Liver (tissue), 9 donors: ENCODE data around the gene AJAP1. TPM values are rescaled to one million over a fixed set of nuclear protein-coding genes. Genes with fewer than 3 reads are reported as not detected.
A peak's percentile ranks its signal among the peaks of the same experiment; 100 is the strongest.

Experiments
- DNase-seq: peaks from one replicate; pipeline ENCODE4 v3.0.0-alpha.2; 2017; ENCODE audit warnings: low spot score
- H3K27ac ChIP-seq, 2 donors: one replicate each; pipeline ENCODE4 v1.7.0; 2013; ENCODE audit warnings: inconsistent platforms in 2 of 2, low read length in 2 of 2, control low read depth in 1 of 2, low read depth in 1 of 2, mild to moderate bottlenecking in 1 of 2
- H3K27me3 ChIP-seq, 4 donors: one replicate each; pipeline versions ENCODE4 v1.6.1 to v1.7.0; 2013; ENCODE audit warnings: low read length in 3 of 4, inconsistent platforms in 1 of 4, mild to moderate bottlenecking in 1 of 4, moderate library complexity in 1 of 4; ENCODE audit not compliant: control insufficient read depth in 4 of 4, insufficient read depth in 4 of 4
- H3K36me3 ChIP-seq, 4 donors: one replicate each; pipeline versions ENCODE4 v1.6.1 to v1.7.0; 2013; ENCODE audit warnings: low read length in 3 of 4, mild to moderate bottlenecking in 3 of 4, low read depth in 1 of 4, moderate library complexity in 1 of 4; ENCODE audit not compliant: control insufficient read depth in 4 of 4, insufficient read depth in 3 of 4
- H3K4me1 ChIP-seq, 4 donors: one replicate each; pipeline versions ENCODE4 v1.6.1 to v1.7.0; 2013; ENCODE audit warnings: low read length in 3 of 4, mild to moderate bottlenecking in 3 of 4, moderate library complexity in 1 of 4; ENCODE audit not compliant: control insufficient read depth in 4 of 4, insufficient read depth in 4 of 4
- H3K4me3 ChIP-seq, 3 donors: one replicate each; pipeline versions ENCODE4 v1.6.1 to v1.7.0; 2013; ENCODE audit warnings: low read length in 3 of 3, control low read depth in 1 of 3, low read depth in 1 of 3, mild to moderate bottlenecking in 1 of 3
- H3K9ac ChIP-seq, 2 donors: one replicate each; pipeline ENCODE4 v1.7.0; 2013; ENCODE audit warnings: low read length in 2 of 2, mild to moderate bottlenecking in 2 of 2, moderate library complexity in 2 of 2, control low read depth in 1 of 2, low read depth in 1 of 2
- H3K9me3 ChIP-seq, 4 donors: one replicate each; pipeline versions ENCODE4 v1.6.1 to v1.7.0; 2013; ENCODE audit warnings: low read length in 3 of 4; ENCODE audit not compliant: control insufficient read depth in 4 of 4
- ATF3 ChIP-seq: IDR thresholded peaks from 2 replicates; pipeline ENCODE4 v1.6.1; 2016; ENCODE audit warnings: antibody characterized with exemption
- CTCF ChIP-seq: fragments of 150-350 bp; IDR thresholded peaks from 2 replicates; pipeline ENCODE4 v1.5.1; 2017; ENCODE audit warnings: improper control_type of control experiment, low read depth, low read length; ENCODE audit not compliant: missing input control
- EGR1 ChIP-seq, 2 donors: IDR thresholded peaks; 2 replicates each; pipeline ENCODE4 v1.6.1; 2016 to 2018; ENCODE audit warnings: antibody characterized with exemption in 2 of 2, low read depth in 2 of 2
- FOXA1 ChIP-seq: IDR thresholded peaks from 2 replicates; pipeline ENCODE4 v1.6.1; 2016; ENCODE audit warnings: antibody characterized with exemption
- FOXA2 ChIP-seq: IDR thresholded peaks from 2 replicates; pipeline ENCODE4 v1.6.1; 2016; ENCODE audit warnings: antibody characterized with exemption
- GABPA ChIP-seq, 2 donors: IDR thresholded peaks in 1 of 2; conservative IDR thresholded peaks in 1 of 2; 2 replicates each; pipeline ENCODE4 v1.6.1; 2016; ENCODE audit warnings: antibody characterized with exemption in 2 of 2, mild to moderate bottlenecking in 1 of 2, moderate library complexity in 1 of 2
- HNF4A ChIP-seq, 2 donors: conservative IDR thresholded peaks; 2 replicates each; pipeline ENCODE4 v1.6.1; 2016; ENCODE audit warnings: antibody characterized with exemption in 2 of 2, mild to moderate bottlenecking in 2 of 2
- HNF4G ChIP-seq: IDR thresholded peaks from 2 replicates; pipeline ENCODE4 v1.6.1; 2016; ENCODE audit warnings: antibody characterized with exemption
- JUND ChIP-seq, 2 donors: IDR thresholded peaks; 2 replicates each; pipeline ENCODE4 v1.6.1; 2016; ENCODE audit warnings: antibody characterized with exemption in 2 of 2
- MAX ChIP-seq: IDR thresholded peaks from 2 replicates; pipeline ENCODE4 v1.6.1; 2016; ENCODE audit warnings: antibody characterized with exemption
- NR2F2 ChIP-seq: IDR thresholded peaks from 2 replicates; pipeline ENCODE4 v1.6.1; 2016; ENCODE audit warnings: antibody characterized with exemption
- RAD21 ChIP-seq, 2 donors: IDR thresholded peaks; 2 replicates each; pipeline ENCODE4 v1.6.1; 2016; ENCODE audit warnings: antibody characterized with exemption in 2 of 2, mild to moderate bottlenecking in 2 of 2
- RXRA ChIP-seq, 2 donors: IDR thresholded peaks; 2 replicates each; pipeline ENCODE4 v1.6.1; 2017 to 2018; ENCODE audit warnings: antibody characterized with exemption in 2 of 2, mild to moderate bottlenecking in 1 of 2
- SP1 ChIP-seq: IDR thresholded peaks from 2 replicates; pipeline ENCODE4 v1.6.1; 2018; ENCODE audit warnings: antibody characterized with exemption, mild to moderate bottlenecking
- TAF1 ChIP-seq: conservative IDR thresholded peaks from 2 replicates; pipeline ENCODE4 v1.6.1; 2016; ENCODE audit warnings: antibody characterized with exemption, mild to moderate bottlenecking
- YY1 ChIP-seq: IDR thresholded peaks from 2 replicates; pipeline ENCODE4 v1.6.1; 2016; ENCODE audit warnings: antibody characterized with exemption, mild to moderate bottlenecking
- WGBS: extraction: QIAGEN DNeasy Blood & Tissue Kit; methylation state at CpG from one replicate; pipeline ENCODE4 v1.1.7; 2013; 5-methylcytosine and 5-hydroxymethylcytosine counted together
- polyA plus RNA-seq, 2 donors: library from polyadenylated mRNA; stranded (reverse) in 1 of 2; unstranded in 1 of 2; fragments of 200-250 nt in 1 of 2; fragments of >200 nt in 1 of 2; fragmentation: Nextera tagmentation in 1 of 2; extraction: Ambion mirVana in 1 of 2; gene quantifications; one replicate each; pipeline versions ENCODE4 v1.2.1 to v1.2.3, GENCODE V29; 2013 to 2015
- total RNA-seq, 2 donors: library from RNA; depleted of rRNA; stranded (reverse); fragments of >200 nt; gene quantifications; one replicate each; pipeline ENCODE4 v1.2.3, GENCODE V29; 2014
- TF ChIP-seq, protein P1 (sequence below): IDR thresholded peaks from 2 replicates; pipeline ENCODE4 v1.6.1; 2016; ENCODE audit warnings: antibody characterized with exemption
- TF ChIP-seq, protein P2 (sequence below): IDR thresholded peaks from 2 replicates; pipeline ENCODE4 v1.6.1; 2016; ENCODE audit warnings: antibody characterized with exemption, mild to moderate bottlenecking
- donor health status: healthy.
- donor health status: healthy.
- donor health status: healthy.
- donor health status: healthy.
- donor health status: healthy.

AJAP1 gene
- total and polyA plus RNA-seq, 4 donors = under 0.01 to 0.21 (median 0.08) TPM; not detected in 1

DNA sequence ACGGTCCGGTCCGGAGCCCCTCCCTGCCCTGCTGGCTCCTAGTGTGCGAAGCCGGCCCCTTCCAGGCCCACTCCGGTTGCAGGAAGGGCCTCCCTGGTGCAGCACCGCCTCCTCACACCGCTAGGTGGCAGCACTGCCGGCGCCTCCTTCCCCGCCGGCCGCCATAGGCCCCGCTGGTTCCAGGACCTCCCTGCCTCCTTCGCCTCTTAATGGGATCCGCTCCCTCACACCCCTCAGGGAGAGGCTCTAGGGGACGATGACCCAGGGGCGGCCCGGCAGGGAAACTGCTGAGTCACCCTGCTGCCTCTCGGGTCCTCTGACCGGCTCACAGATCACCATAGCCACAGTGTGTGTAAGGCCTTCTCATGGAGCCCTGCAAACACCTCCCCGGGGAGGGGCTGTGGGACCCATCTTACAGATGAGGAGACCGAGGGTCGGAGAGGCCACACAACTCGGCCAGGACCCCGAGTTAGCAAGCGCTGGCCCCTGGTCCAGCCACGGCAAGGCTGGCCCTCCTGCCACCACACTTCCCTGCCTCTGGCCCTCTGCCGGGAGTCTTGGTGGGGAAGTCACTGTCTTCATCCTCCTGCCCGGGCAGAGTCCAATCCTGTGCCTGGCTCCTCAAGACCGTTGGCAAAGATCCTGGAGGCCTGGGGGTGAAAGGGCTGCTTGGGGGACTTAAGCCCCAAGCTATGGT is 1.6 kb upstream of the AJAP1 start:
- WGBS = 17% methylated on average over 31 of the region's 31 CpGs
- no peak for TF ChIP-seq RXRA (IDR thresholded peaks at IDR 0.05)
- TF ChIP-seq TAF1 = no peak
- no peak for TF ChIP-seq SP1
- TF ChIP-seq GABPA (IDR thresholded peaks at IDR 0.05 in 1 of 2, conservative IDR thresholded peaks at IDR 0.05 in 1 of 2) = no peak
- peak; percentile 83 for TF ChIP-seq CTCF
- TF ChIP-seq RAD21 (IDR thresholded peaks at IDR 0.05) = peak; percentile 54 to 76
- TF ChIP-seq MAX = no peak
- TF ChIP-seq, protein P1, sequence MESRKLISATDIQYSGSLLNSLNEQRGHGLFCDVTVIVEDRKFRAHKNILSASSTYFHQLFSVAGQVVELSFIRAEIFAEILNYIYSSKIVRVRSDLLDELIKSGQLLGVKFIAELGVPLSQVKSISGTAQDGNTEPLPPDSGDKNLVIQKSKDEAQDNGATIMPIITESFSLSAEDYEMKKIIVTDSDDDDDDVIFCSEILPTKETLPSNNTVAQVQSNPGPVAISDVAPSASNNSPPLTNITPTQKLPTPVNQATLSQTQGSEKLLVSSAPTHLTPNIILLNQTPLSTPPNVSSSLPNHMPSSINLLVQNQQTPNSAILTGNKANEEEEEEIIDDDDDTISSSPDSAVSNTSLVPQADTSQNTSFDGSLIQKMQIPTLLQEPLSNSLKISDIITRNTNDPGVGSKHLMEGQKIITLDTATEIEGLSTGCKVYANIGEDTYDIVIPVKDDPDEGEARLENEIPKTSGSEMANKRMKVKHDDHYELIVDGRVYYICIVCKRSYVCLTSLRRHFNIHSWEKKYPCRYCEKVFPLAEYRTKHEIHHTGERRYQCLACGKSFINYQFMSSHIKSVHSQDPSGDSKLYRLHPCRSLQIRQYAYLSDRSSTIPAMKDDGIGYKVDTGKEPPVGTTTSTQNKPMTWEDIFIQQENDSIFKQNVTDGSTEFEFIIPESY = no peak
- TF ChIP-seq ATF3 = no peak
- no peak for TF ChIP-seq HNF4G
- no peak for TF ChIP-seq EGR1 (IDR thresholded peaks at IDR 0.05; ENCODE audit: low read depth in 2 of 2)
- no peak for TF ChIP-seq FOXA1
- TF ChIP-seq YY1 = no peak
- no peak for TF ChIP-seq JUND (IDR thresholded peaks at IDR 0.05)
- Histone ChIP-seq H3K4me1 (peaks cover 0 to 8% (median 4%) of the 10 kb centered on the region in 4 donors), H3K36me3 (no peaks in the 10 kb centered on the region), H3K27me3 (peaks cover 4 to 20% (median 6%) of the 10 kb centered on the region in 4 donors), H3K27ac (no peak overlapping the region), H3K9ac (no peak overlapping the region), H3K4me3 (no peak overlapping the region), H3K9me3 (no peaks in the 10 kb centered on the region)
- peak; percentile 70 for DNase-seq

- H3K36me3 ChIP-seq = no peaks in the 10 kb centered on the region
- peaks cover 0 to 8% (median 4%) of the 10 kb centered on the region in 4 donors for H3K4me1 ChIP-seq
- TF ChIP-seq FOXA2 (no peak), CTCF (no peak), YY1 (no peak), HNF4A (conservative IDR thresholded peaks at IDR 0.05) (no peak), RAD21 (IDR thresholded peaks at IDR 0.05) (no peak), NR2F2 (no peak), TAF1 (no peak), GABPA (IDR thresholded peaks at IDR 0.05 in 1 of 2, conservative IDR thresholded peaks at IDR 0.05 in 1 of 2) (no peak), EGR1 (IDR thresholded peaks at IDR 0.05; ENCODE audit: low read depth in 2 of 2) (no peak)
- TF ChIP-seq, protein P2, sequence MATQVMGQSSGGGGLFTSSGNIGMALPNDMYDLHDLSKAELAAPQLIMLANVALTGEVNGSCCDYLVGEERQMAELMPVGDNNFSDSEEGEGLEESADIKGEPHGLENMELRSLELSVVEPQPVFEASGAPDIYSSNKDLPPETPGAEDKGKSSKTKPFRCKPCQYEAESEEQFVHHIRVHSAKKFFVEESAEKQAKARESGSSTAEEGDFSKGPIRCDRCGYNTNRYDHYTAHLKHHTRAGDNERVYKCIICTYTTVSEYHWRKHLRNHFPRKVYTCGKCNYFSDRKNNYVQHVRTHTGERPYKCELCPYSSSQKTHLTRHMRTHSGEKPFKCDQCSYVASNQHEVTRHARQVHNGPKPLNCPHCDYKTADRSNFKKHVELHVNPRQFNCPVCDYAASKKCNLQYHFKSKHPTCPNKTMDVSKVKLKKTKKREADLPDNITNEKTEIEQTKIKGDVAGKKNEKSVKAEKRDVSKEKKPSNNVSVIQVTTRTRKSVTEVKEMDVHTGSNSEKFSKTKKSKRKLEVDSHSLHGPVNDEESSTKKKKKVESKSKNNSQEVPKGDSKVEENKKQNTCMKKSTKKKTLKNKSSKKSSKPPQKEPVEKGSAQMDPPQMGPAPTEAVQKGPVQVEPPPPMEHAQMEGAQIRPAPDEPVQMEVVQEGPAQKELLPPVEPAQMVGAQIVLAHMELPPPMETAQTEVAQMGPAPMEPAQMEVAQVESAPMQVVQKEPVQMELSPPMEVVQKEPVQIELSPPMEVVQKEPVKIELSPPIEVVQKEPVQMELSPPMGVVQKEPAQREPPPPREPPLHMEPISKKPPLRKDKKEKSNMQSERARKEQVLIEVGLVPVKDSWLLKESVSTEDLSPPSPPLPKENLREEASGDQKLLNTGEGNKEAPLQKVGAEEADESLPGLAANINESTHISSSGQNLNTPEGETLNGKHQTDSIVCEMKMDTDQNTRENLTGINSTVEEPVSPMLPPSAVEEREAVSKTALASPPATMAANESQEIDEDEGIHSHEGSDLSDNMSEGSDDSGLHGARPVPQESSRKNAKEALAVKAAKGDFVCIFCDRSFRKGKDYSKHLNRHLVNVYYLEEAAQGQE = no peak
- TF ChIP-seq, protein P1 = no peak
- no peak overlapping the region for H3K9ac ChIP-seq
- H3K9me3 ChIP-seq = no peaks in the 10 kb centered on the region
- no peak overlapping the region for H3K27ac ChIP-seq
- no peak for DNase-seq
- H3K4me3 ChIP-seq = no peak overlapping the region
- 25% methylated on average over 9 of the region's 9 CpGs for whole genome bisulfite sequencing
- H3K27me3 ChIP-seq = peaks cover 6 to 20% (median 7%) of the 10 kb centered on the region in 4 donors
These were observed 1.1 kb upstream of the AJAP1 start for GRCh38 chr1:4653328-4653660.
